Heart left ventricle (tissue), 13 donors: Measurements from ENCODE around the gene SMR3A.

Source experiments
- POLR2A ChIP-seq, 2 donors: fragments of 450-650 bp; IDR thresholded peaks; one replicate each; pipeline ENCODE4 v1.6.1; 2017; ENCODE audit warnings: antibody characterized with exemption in 2 of 2, mild to moderate bottlenecking in 2 of 2, moderate library complexity in 2 of 2
- TF ChIP-seq, protein P1 (sequence below), 12 donors: fragments of 200-600 bp; sonication (generic) in 4 of 12; IDR thresholded peaks; one replicate each; pipeline versions ENCODE4 v1.5.0 to v1.8.0; 2018 to 2022; ENCODE audit warnings: antibody characterized with exemption in 12 of 12, mild to moderate bottlenecking in 5 of 12
- donor health status: ischemic (EF 13 %, LVEDD 7.1; RV severe dilation, severe dysfunction).
- donor health status: DM: no; HTN: yes; CAD: no.
- donor health status: DM: no; HTN: no; CAD: no.
- donor health status: ischemic (EF 25% LVEDD 6.9; RV normal size, moderate dysfunction).
- donor health status: ischemic (EF 25% LVEDD 5.7; RV mildly dilated, moderate dysfunction).
- donor health status: ischemic (EF 35%, LVEDD 5.7; RV mildly dilated, moderate dysfunction).
- donor health status: nonischemic (EF 11% LVEDD 7.7; RV severe dilation, severe dysfunction).
- donor health status: DM: yes; HTN: yes; CAD: no.
- donor health status: PGD.
- donor health status: ischemic (EF 29% LVEDD 5.4; RV normal size, mild dysfunction).
- donor health status: nonischemic (EF 23%, LVEDD 6.1; RV moderate dilation, normal function).

GRCh38 chr4:70382691-70383181, 22.2 kb downstream of the SMR3A start, which contains the start of gene SMR3B:
- TF ChIP-seq POLR2A (IDR thresholded peaks at IDR 0.05): no peak
- TF ChIP-seq, protein P1, sequence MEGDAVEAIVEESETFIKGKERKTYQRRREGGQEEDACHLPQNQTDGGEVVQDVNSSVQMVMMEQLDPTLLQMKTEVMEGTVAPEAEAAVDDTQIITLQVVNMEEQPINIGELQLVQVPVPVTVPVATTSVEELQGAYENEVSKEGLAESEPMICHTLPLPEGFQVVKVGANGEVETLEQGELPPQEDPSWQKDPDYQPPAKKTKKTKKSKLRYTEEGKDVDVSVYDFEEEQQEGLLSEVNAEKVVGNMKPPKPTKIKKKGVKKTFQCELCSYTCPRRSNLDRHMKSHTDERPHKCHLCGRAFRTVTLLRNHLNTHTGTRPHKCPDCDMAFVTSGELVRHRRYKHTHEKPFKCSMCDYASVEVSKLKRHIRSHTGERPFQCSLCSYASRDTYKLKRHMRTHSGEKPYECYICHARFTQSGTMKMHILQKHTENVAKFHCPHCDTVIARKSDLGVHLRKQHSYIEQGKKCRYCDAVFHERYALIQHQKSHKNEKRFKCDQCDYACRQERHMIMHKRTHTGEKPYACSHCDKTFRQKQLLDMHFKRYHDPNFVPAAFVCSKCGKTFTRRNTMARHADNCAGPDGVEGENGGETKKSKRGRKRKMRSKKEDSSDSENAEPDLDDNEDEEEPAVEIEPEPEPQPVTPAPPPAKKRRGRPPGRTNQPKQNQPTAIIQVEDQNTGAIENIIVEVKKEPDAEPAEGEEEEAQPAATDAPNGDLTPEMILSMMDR (IDR thresholded peaks at IDR 0.05): no peak
